Peyer's patch (tissue), 4 donors: ENCODE data around the gene OR1K1.

Experiments used
- POLR2A ChIP-seq, 2 donors: fragments of 450-650 bp; IDR thresholded peaks; one replicate each; pipeline ENCODE4 v1.5.1; 2017; ENCODE audit warnings: antibody characterized with exemption in 2 of 2, mild to moderate bottlenecking in 2 of 2, moderate library complexity in 2 of 2
- TF ChIP-seq, protein P1 (sequence below), 6 experiments: fragments of 450-650 bp in 4 of 6; fragments of 200-600 bp in 2 of 6; sonication (generic) in 1 of 6; IDR thresholded peaks; one replicate each; pipeline ENCODE4 v1.5.1; 2017 to 2019; ENCODE audit warnings: antibody characterized with exemption in 6 of 6, mild to moderate bottlenecking in 3 of 6, moderate library complexity in 1 of 6

DNA sequence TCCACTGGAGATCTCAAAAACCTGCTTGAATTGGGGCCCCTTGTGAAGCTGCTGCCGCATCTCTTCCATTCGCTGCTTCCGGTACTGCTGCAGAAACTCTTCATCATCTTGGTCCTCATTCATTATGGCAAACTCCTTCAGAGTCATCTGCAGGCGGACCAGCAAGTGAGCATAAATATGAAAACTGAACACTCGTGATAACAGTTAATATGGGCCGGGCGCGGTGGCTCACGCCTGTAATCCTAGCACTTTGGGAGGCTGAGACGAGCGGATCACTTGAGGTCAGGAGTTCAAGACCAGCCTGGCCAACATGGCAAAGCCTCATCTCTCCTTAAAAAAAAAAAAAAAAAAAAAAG, 20.5 kb downstream of the OR1K1 start:
- TF ChIP-seq, protein P1, sequence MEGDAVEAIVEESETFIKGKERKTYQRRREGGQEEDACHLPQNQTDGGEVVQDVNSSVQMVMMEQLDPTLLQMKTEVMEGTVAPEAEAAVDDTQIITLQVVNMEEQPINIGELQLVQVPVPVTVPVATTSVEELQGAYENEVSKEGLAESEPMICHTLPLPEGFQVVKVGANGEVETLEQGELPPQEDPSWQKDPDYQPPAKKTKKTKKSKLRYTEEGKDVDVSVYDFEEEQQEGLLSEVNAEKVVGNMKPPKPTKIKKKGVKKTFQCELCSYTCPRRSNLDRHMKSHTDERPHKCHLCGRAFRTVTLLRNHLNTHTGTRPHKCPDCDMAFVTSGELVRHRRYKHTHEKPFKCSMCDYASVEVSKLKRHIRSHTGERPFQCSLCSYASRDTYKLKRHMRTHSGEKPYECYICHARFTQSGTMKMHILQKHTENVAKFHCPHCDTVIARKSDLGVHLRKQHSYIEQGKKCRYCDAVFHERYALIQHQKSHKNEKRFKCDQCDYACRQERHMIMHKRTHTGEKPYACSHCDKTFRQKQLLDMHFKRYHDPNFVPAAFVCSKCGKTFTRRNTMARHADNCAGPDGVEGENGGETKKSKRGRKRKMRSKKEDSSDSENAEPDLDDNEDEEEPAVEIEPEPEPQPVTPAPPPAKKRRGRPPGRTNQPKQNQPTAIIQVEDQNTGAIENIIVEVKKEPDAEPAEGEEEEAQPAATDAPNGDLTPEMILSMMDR (IDR thresholded peaks at IDR 0.05), result no peak
- TF ChIP-seq POLR2A (IDR thresholded peaks at IDR 0.05), result no peak
